Trophoblast cell (in vitro differentiated cells and primary cell): ENCODE measurements around the gene TTC28.

ENCODE experiments used
- DNase-seq, 2 donors: peaks; one replicate each; pipeline ENCODE4 v3.0.0-alpha.2; 2016
- H2AFZ ChIP-seq: 2 replicates; pipeline ENCODE4 v1.6.1; 2013; ENCODE audit warnings: low read length, moderate library complexity, mild to moderate bottlenecking; ENCODE audit not compliant: insufficient read depth, poor library complexity
- H2AK5ac ChIP-seq: 2 replicates; pipeline ENCODE4 v1.6.1; 2013; ENCODE audit warnings: mild to moderate bottlenecking, low read length
- H2BK120ac ChIP-seq: 2 replicates; pipeline ENCODE4 v1.6.1; 2013; ENCODE audit warnings: low read length, mild to moderate bottlenecking, moderate library complexity; ENCODE audit not compliant: insufficient read depth, poor library complexity
- H2BK12ac ChIP-seq: 2 replicates; pipeline ENCODE4 v1.6.1; 2013; ENCODE audit warnings: mild to moderate bottlenecking, low read length, moderate library complexity
- H2BK5ac ChIP-seq: 2 replicates; pipeline ENCODE4 v1.6.1; 2013; ENCODE audit warnings: low read length, low read depth, moderate library complexity, mild to moderate bottlenecking; ENCODE audit not compliant: poor library complexity
- H3K14ac ChIP-seq: 2 replicates; pipeline ENCODE4 v1.6.1; 2013; ENCODE audit warnings: mild to moderate bottlenecking, low read length
- H3K18ac ChIP-seq: 2 replicates; pipeline ENCODE4 v1.6.1; 2013; ENCODE audit warnings: mild to moderate bottlenecking, low read length
- H3K23ac ChIP-seq: 2 replicates; pipeline ENCODE4 v1.6.1; 2013; ENCODE audit warnings: low read length
- H3K27ac ChIP-seq: 2 replicates; pipeline ENCODE4 v1.5.1; 2013; ENCODE audit warnings: low read depth, mild to moderate bottlenecking, inconsistent platforms, low read length, moderate library complexity
- H3K27me3 ChIP-seq: 2 replicates; pipeline ENCODE4 v1.6.1; 2013; ENCODE audit warnings: inconsistent platforms, mild to moderate bottlenecking, low read length, moderate library complexity; ENCODE audit not compliant: insufficient read depth
- H3K36me3 ChIP-seq, 2 experiments: 1 replicate in 1 of 2; 2 replicates in 1 of 2; pipeline ENCODE4 v1.6.1; 2013; ENCODE audit warnings: low read length in 2 of 2, mild to moderate bottlenecking in 2 of 2, moderate library complexity in 1 of 2; ENCODE audit not compliant: insufficient read depth in 2 of 2, control insufficient read depth in 1 of 2
- H3K4ac ChIP-seq: 2 replicates; pipeline ENCODE4 v1.6.1; 2013; ENCODE audit warnings: low read depth, mild to moderate bottlenecking, low read length, moderate library complexity
- H3K4me1 ChIP-seq, 2 experiments: 1 replicate in 1 of 2; 2 replicates in 1 of 2; pipeline ENCODE4 v1.6.1; 2013; ENCODE audit warnings: low read length in 2 of 2, mild to moderate bottlenecking in 2 of 2, moderate library complexity in 1 of 2; ENCODE audit not compliant: insufficient read depth in 2 of 2, control insufficient read depth in 1 of 2
- H3K4me2 ChIP-seq: 2 replicates; pipeline ENCODE4 v1.6.1; 2013; ENCODE audit warnings: inconsistent platforms, mild to moderate bottlenecking, low read length, moderate library complexity
- H3K4me3 ChIP-seq: 2 replicates; pipeline ENCODE4 v1.5.1; 2013; ENCODE audit warnings: mild to moderate bottlenecking, low read depth, low read length, inconsistent platforms
- H3K79me1 ChIP-seq: one replicate; pipeline ENCODE4 v1.6.1; 2013; ENCODE audit warnings: low read length
- H3K79me2 ChIP-seq: 2 replicates; pipeline ENCODE4 v1.6.1; 2013; ENCODE audit warnings: low read length, mild to moderate bottlenecking; ENCODE audit not compliant: control insufficient read depth, insufficient read depth, poor library complexity
- H3K9ac ChIP-seq: 2 replicates; pipeline ENCODE4 v1.6.1; 2013; ENCODE audit warnings: mild to moderate bottlenecking, low read length
- H3K9me3 ChIP-seq: 2 replicates; pipeline ENCODE4 v1.6.1; 2013; ENCODE audit warnings: low read depth, mild to moderate bottlenecking, control low read depth, inconsistent platforms, low read length; ENCODE audit not compliant: insufficient read depth
- H4K12ac ChIP-seq: 2 replicates; pipeline ENCODE4 v1.6.1; 2013; ENCODE audit warnings: low read depth, mild to moderate bottlenecking, low read length, moderate library complexity
- H4K8ac ChIP-seq: 2 replicates; pipeline ENCODE4 v1.6.1; 2013; ENCODE audit warnings: low read depth, mild to moderate bottlenecking, low read length, moderate library complexity
- H4K91ac ChIP-seq: one replicate; pipeline ENCODE4 v1.6.1; 2013; ENCODE audit warnings: low read depth, mild to moderate bottlenecking, low read length, moderate library complexity
- WGBS: extraction: QIAGEN DNeasy Blood & Tissue Kit; methylation state at CpG from one replicate; pipeline ENCODE4 v1.1.7; 2013; ENCODE audit warnings: missing lambda C conversion rate; ENCODE audit not compliant: insufficient read length, insufficient coverage; ENCODE audit errors: extremely low coverage; 5-methylcytosine and 5-hydroxymethylcytosine counted together

The TTC28 gene

GRCh38 chr22:28341001-28341400 is 338.6 kb downstream of the TTC28 start:
- Histone ChIP-seq H3K4me3 (no peak overlapping the region), H3K4me1 (no peaks in the 10 kb centered on the region), H3K27ac (no peak overlapping the region), H4K8ac (no peak overlapping the region), H3K23ac (no peak overlapping the region), H2AFZ (no peak overlapping the region), H4K91ac (no peak overlapping the region), H3K36me3 (no peaks in the 10 kb centered on the region), H3K14ac (no peak overlapping the region), H3K4me2 (no peak overlapping the region), H2AK5ac (no peak overlapping the region), H3K27me3 (no peaks in the 10 kb centered on the region), H3K9me3 (no peaks in the 10 kb centered on the region), H3K18ac (no peak overlapping the region), H2BK120ac (no peak overlapping the region), H3K79me2 (no peaks in the 10 kb centered on the region), H4K12ac (no peak overlapping the region), H3K4ac (no peak overlapping the region), H2BK12ac (no peak overlapping the region), H2BK5ac (no peak overlapping the region), H3K79me1 (no peaks in the 10 kb centered on the region), H3K9ac (no peak overlapping the region)
- DNase-seq: no peak

- H3K27ac ChIP-seq: no peak overlapping the region
- H3K36me3 ChIP-seq: no peaks in the 10 kb centered on the region
- H3K4me1 ChIP-seq: peaks cover 0 to 2% of the 10 kb centered on the region in 2 experiments
- H2BK12ac ChIP-seq: no peak overlapping the region
- H2BK5ac ChIP-seq: no peak overlapping the region
- no peak overlapping the region for H2AK5ac ChIP-seq
- H3K27me3 ChIP-seq: no peaks in the 10 kb centered on the region
- WGBS: no CpG with 5 or more reads among the region's 1 CpG
- H4K91ac ChIP-seq: no peak overlapping the region
- no peak overlapping the region for H3K14ac ChIP-seq
- no peak overlapping the region for H3K9ac ChIP-seq
- no peaks in the 10 kb centered on the region for H3K79me2 ChIP-seq
- no peaks in the 10 kb centered on the region for H3K79me1 ChIP-seq
- H4K8ac ChIP-seq: no peak overlapping the region
- no peak overlapping the region for H2AFZ ChIP-seq
- DNase-seq: no peak
- H3K23ac ChIP-seq: no peak overlapping the region
- H3K9me3 ChIP-seq: no peaks in the 10 kb centered on the region
- no peak overlapping the region for H3K4ac ChIP-seq
- H3K4me2 ChIP-seq: no peak overlapping the region
- no peak overlapping the region for H3K18ac ChIP-seq
- no peak overlapping the region for H3K4me3 ChIP-seq
- H2BK120ac ChIP-seq: no peak overlapping the region
- H4K12ac ChIP-seq: no peak overlapping the region
Measured at GRCh38 chr22:28333088-28333487, 346.6 kb downstream of the TTC28 start.

GRCh38 chr22:28332410-28332809 is 347.2 kb downstream of the TTC28 start:
- no peaks in the 10 kb centered on the region for H3K36me3 ChIP-seq
- no peak overlapping the region for H3K14ac ChIP-seq
- H2BK12ac ChIP-seq: no peak overlapping the region
- no peak overlapping the region for H4K91ac ChIP-seq
- no peak overlapping the region for H3K27ac ChIP-seq
- H3K9ac ChIP-seq: no peak overlapping the region
- H2BK120ac ChIP-seq: no peak overlapping the region
- peaks cover 0 to 2% of the 10 kb centered on the region in 2 experiments for H3K4me1 ChIP-seq
- no peak overlapping the region for H4K12ac ChIP-seq
- no peak overlapping the region for H2AK5ac ChIP-seq
- H3K79me1 ChIP-seq: no peaks in the 10 kb centered on the region
- no peaks in the 10 kb centered on the region for H3K27me3 ChIP-seq
- no peak overlapping the region for H3K4ac ChIP-seq
- no peaks in the 10 kb centered on the region for H3K79me2 ChIP-seq
- DNase-seq: no peak
- no peak overlapping the region for H2AFZ ChIP-seq
- no CpG with 5 or more reads among the region's 1 CpG for WGBS
- H3K23ac ChIP-seq: no peak overlapping the region
- H3K9me3 ChIP-seq: no peaks in the 10 kb centered on the region
- no peak overlapping the region for H4K8ac ChIP-seq
- no peak overlapping the region for H2BK5ac ChIP-seq
- no peak overlapping the region for H3K4me3 ChIP-seq
- H3K4me2 ChIP-seq: no peak overlapping the region
- H3K18ac ChIP-seq: no peak overlapping the region

- no peak overlapping the region for H4K8ac ChIP-seq
- no peak overlapping the region for H2BK12ac ChIP-seq
- no peak overlapping the region for H2AFZ ChIP-seq
- no peak overlapping the region for H3K4ac ChIP-seq
- no peak for DNase-seq
- H3K9ac ChIP-seq: no peak overlapping the region
- H4K91ac ChIP-seq: no peak overlapping the region
- no peaks in the 10 kb centered on the region for H3K79me1 ChIP-seq
- no peaks in the 10 kb centered on the region for H3K79me2 ChIP-seq
- H3K4me1 ChIP-seq: peaks cover 0 to 2% of the 10 kb centered on the region in 2 experiments
- H3K14ac ChIP-seq: no peak overlapping the region
- no peak overlapping the region for H3K4me2 ChIP-seq
- no peak overlapping the region for H2AK5ac ChIP-seq
- no peaks in the 10 kb centered on the region for H3K36me3 ChIP-seq
- H3K4me3 ChIP-seq: no peak overlapping the region
- no peak overlapping the region for H2BK5ac ChIP-seq
- H3K27ac ChIP-seq: no peak overlapping the region
- H3K18ac ChIP-seq: no peak overlapping the region
- H3K9me3 ChIP-seq: no peaks in the 10 kb centered on the region
- H4K12ac ChIP-seq: no peak overlapping the region
- H3K27me3 ChIP-seq: no peaks in the 10 kb centered on the region
- no peak overlapping the region for H3K23ac ChIP-seq
- no peak overlapping the region for H2BK120ac ChIP-seq
Measured at GRCh38 chr22:28331695-28332094, 347.9 kb downstream of the TTC28 start.
